Measurements from ENCODE around the gene PIK3R1. TPM values are rescaled to one million over a fixed set of nuclear protein-coding genes. Genes with fewer than 3 reads are reported as not detected.

PIK3R1 gene
- total RNA-seq, 1 donor from 2014 or later = 27.4 TPM

DNA sequence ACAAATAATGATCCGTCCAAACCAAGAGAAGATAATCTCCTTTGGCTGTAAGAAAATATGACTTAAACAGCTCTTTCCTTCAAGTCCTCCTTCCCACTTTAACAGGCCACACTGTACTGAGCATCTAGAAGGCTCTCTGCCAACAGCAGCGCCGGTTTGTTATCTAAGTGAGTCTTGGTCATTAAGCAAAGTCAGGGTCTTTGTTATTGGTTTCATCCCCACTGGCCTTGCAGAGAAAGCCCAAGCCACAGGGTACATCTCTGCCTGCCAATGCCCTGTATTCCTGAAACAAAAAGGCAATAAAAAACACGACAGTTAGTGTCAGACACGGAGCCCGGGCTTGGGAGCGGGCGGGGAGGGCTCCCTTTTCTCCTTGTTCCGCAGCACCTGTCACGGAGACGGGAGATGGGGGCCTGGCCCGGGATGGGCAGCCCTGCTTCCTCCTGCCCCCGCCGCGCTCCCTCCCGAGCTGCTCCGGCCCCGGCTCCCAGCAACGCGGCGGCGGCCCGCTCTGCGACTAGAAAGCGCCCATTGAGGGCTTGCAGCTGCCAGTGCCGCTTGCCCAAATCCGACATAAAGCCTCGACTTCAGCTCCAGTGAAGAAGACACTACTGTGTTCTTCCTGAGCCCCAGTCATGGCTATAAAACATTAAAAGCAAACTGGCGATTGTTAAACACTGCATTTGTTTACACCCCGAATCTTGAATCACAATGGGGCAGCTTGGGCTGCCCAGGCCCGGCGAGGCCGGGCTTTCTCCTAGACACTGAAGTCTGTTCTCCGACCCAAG is 28.1 kb upstream of the PIK3R1 start:
- DNase-seq (ENCODE audit: extremely low spot score, unreplicated experiment) = no peak
- Mint-ChIP-seq H3K27me3 (ENCODE audit: unreplicated experiment) (peaks cover 4% of the 10 kb centered on the region), H3K4me3 (ENCODE audit: unreplicated experiment) (no peak overlapping the region), H3K36me3 (ENCODE audit: unreplicated experiment) (no peaks in the 10 kb centered on the region), H3K4me1 (ENCODE audit: unreplicated experiment) (peaks cover 9% of the 10 kb centered on the region), H3K9me3 (ENCODE audit: unreplicated experiment) (no peaks in the 10 kb centered on the region), H3K27ac (ENCODE audit: unreplicated experiment) (no peak overlapping the region)
- TF ChIP-seq, protein P1, sequence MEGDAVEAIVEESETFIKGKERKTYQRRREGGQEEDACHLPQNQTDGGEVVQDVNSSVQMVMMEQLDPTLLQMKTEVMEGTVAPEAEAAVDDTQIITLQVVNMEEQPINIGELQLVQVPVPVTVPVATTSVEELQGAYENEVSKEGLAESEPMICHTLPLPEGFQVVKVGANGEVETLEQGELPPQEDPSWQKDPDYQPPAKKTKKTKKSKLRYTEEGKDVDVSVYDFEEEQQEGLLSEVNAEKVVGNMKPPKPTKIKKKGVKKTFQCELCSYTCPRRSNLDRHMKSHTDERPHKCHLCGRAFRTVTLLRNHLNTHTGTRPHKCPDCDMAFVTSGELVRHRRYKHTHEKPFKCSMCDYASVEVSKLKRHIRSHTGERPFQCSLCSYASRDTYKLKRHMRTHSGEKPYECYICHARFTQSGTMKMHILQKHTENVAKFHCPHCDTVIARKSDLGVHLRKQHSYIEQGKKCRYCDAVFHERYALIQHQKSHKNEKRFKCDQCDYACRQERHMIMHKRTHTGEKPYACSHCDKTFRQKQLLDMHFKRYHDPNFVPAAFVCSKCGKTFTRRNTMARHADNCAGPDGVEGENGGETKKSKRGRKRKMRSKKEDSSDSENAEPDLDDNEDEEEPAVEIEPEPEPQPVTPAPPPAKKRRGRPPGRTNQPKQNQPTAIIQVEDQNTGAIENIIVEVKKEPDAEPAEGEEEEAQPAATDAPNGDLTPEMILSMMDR (IDR thresholded peaks at IDR 0.05) = no peak

DNA sequence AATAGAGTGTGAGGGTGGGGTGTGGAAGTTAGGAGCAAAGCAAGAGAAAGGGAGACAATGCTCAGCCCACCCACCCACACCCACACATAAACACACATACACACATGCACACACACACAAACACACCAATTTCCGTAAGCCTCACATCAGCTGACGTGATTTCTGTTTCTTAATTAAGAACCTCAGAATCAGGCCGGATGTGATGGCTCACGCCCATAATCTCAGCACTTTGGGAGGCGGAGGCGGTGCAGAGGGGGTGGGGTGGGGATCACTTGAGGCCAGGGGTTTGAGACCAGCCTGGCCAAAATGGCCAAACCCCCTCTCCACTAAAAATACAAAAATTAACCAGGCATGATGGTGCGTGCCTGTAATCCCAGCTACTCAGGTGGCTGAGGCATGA is 26.4 kb upstream of the PIK3R1 start:
- H3K4me1 Mint-ChIP-seq (ENCODE audit: unreplicated experiment) = peaks cover 22% of the 10 kb centered on the region
- no peak overlapping the region for H3K4me3 Mint-ChIP-seq (ENCODE audit: unreplicated experiment)
- peaks cover 4% of the 10 kb centered on the region for H3K27me3 Mint-ChIP-seq (ENCODE audit: unreplicated experiment)
- no peaks in the 10 kb centered on the region for H3K36me3 Mint-ChIP-seq (ENCODE audit: unreplicated experiment)
- H3K9me3 Mint-ChIP-seq (ENCODE audit: unreplicated experiment) = no peaks in the 10 kb centered on the region
- H3K27ac Mint-ChIP-seq (ENCODE audit: unreplicated experiment) = no peak overlapping the region
- no peak for DNase-seq (ENCODE audit: extremely low spot score, unreplicated experiment)
- TF ChIP-seq, protein P1 (IDR thresholded peaks at IDR 0.05) = no peak

DNA sequence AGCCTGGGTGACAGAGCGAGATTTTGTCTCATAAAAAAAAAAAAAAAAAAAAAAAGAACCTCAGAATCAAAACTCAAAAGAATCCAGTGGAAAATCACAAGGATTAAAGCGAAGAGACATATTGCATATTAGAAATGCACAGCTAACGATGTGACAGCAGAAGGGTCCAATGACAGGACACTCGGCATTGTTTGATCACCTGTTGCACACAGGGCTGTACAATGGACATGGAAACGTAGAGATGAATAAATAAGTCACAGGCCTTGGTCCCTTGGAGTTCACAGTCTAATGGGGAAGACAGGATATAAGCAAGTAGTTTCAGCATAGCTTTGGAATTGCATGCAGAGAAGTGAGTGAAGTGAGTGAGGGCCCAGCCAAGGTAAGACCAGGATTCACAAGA is 25.9 kb upstream of the PIK3R1 start:
- H3K27me3 Mint-ChIP-seq (ENCODE audit: unreplicated experiment) = peaks cover 4% of the 10 kb centered on the region
- H3K4me3 Mint-ChIP-seq (ENCODE audit: unreplicated experiment) = no peak overlapping the region
- H3K9me3 Mint-ChIP-seq (ENCODE audit: unreplicated experiment) = no peaks in the 10 kb centered on the region
- DNase-seq (ENCODE audit: extremely low spot score, unreplicated experiment) = no peak
- TF ChIP-seq, protein P1 (IDR thresholded peaks at IDR 0.05) = no peak
- H3K27ac Mint-ChIP-seq (ENCODE audit: unreplicated experiment) = no peak overlapping the region
- no peaks in the 10 kb centered on the region for H3K36me3 Mint-ChIP-seq (ENCODE audit: unreplicated experiment)
- H3K4me1 Mint-ChIP-seq (ENCODE audit: unreplicated experiment) = peaks cover 22% of the 10 kb centered on the region

DNA sequence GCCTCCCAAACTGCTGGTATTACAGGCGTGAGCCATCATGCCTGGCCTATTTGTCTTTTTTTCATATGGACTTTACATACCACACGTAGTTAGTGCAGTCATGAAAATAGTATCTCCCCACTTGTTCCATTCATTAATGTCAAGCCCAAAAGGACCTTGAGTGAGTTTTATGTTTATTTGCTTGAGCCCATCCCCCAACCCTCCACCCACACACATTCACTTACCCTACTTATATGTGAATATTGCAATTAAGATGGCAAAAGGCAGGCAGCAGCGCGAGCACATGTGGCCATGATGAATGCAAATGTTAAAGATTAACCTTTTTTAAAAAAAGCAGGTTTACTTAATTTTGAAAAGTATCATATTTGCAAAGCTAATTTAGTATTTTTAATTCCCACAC is 24.9 kb upstream of the PIK3R1 start:
- Mint-ChIP-seq H3K27ac (ENCODE audit: unreplicated experiment) (no peak overlapping the region), H3K36me3 (ENCODE audit: unreplicated experiment) (no peaks in the 10 kb centered on the region), H3K4me1 (ENCODE audit: unreplicated experiment) (peaks cover 22% of the 10 kb centered on the region), H3K27me3 (ENCODE audit: unreplicated experiment) (peaks cover 4% of the 10 kb centered on the region), H3K9me3 (ENCODE audit: unreplicated experiment) (no peaks in the 10 kb centered on the region), H3K4me3 (ENCODE audit: unreplicated experiment) (no peak overlapping the region)
- TF ChIP-seq, protein P1 (IDR thresholded peaks at IDR 0.05) = no peak
- DNase-seq (ENCODE audit: extremely low spot score, unreplicated experiment) = no peak

DNA sequence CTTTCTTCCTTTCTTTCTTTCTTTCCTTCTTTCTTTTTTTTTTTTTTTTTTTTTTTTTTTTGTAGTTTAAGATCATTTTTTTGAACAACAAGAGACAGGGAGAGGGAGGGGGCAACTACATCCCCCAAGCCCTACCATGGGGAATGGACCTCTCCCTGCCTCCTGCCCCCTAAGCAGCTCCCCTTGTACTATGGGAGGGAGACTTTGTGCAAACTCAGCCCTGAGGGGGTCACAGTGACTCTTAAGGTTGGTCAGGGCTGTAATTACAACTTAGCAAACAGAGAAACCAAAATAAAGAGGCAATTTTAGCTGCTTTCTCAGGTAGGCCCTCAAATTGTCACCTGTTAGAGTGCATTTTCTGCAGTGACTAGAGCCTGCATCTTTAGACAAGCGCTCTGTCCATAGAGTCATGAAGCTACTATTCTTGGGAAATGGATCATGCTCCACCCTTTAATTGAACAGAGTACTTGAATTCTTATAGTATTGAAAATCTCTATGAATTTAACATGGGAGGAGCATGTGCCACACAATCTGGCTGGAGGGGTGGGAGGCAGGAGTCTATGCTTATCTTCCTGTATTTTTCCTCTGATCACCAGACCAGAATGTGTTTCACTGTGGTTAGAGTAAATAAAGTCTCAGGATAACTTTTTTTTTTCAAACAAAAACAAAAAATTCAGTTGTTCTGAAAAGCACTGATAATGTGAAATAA is 24.3 kb upstream of the PIK3R1 start:
- Mint-ChIP-seq H3K4me1 (ENCODE audit: unreplicated experiment) (peaks cover 22% of the 10 kb centered on the region), H3K4me3 (ENCODE audit: unreplicated experiment) (no peak overlapping the region), H3K27me3 (ENCODE audit: unreplicated experiment) (peaks cover 4% of the 10 kb centered on the region), H3K9me3 (ENCODE audit: unreplicated experiment) (no peaks in the 10 kb centered on the region), H3K27ac (ENCODE audit: unreplicated experiment) (no peak overlapping the region), H3K36me3 (ENCODE audit: unreplicated experiment) (no peaks in the 10 kb centered on the region)
- TF ChIP-seq, protein P1 (IDR thresholded peaks at IDR 0.05) = no peak
- DNase-seq (ENCODE audit: extremely low spot score, unreplicated experiment) = no peak

Data from osteocyte (in vitro differentiated cells).